ENCODE data around the gene CNTNAP2. TPM values are rescaled to one million over a fixed set of nuclear protein-coding genes. Genes with fewer than 3 reads are reported as not detected.

CNTNAP2 gene
- total RNA-seq, 2 experiments from 2014 or later, result 0.28 TPM; not detected in 1

- CTCF ChIA-PET (ENCODE audit: unreplicated experiment), result no interaction called here
- Histone ChIP-seq H2AFZ (ENCODE audit: low read length) (no peak overlapping the region), H3K4me2 (ENCODE audit: low read length) (no peak overlapping the region)
These were observed 1687.4 kb downstream of the CNTNAP2 start for GRCh38 chr7:147804032-147804431.

GRCh38 chr7:147805996-147806576 lies 1689.5 kb downstream of the CNTNAP2 start:
- ChIA-PET CTCF (ENCODE audit: unreplicated experiment) (no interaction called here), POLR2A (no interaction called here)
- H3K79me2 ChIP-seq (ENCODE audit: insufficient read depth, low read depth, low read length), result no peaks in the 10 kb centered on the region
- no peaks in the 10 kb centered on the region for H3K9me3 ChIP-seq (ENCODE audit: low read length)
- DNase-seq (ENCODE audit: low spot score), result no peak
- BruUV-seq (replicated peaks), result no TSS peak
- no peaks in the 10 kb centered on the region for H3K4me1 ChIP-seq (ENCODE audit: insufficient read depth, low read length, poor library complexity, severe bottlenecking)
- H3K4me3 ChIP-seq (ENCODE audit: low read depth, low read length, poor library complexity, severe bottlenecking), result no peak overlapping the region
- no peak overlapping the region for H3K27ac ChIP-seq (ENCODE audit: low read depth, low read length, poor library complexity, severe bottlenecking)
- H4K20me1 ChIP-seq (ENCODE audit: insufficient read depth, low read length), result no peaks in the 10 kb centered on the region
- H3K4me2 ChIP-seq (ENCODE audit: low read length), result no peak overlapping the region
- intact Hi-C loops (cut with micrococcal nuclease; ENCODE audit: unreplicated experiment), result no loop called here
- H3K9me2 ChIP-seq (ENCODE audit: insufficient read depth, low read length), result no peaks in the 10 kb centered on the region
- no peaks in the 10 kb centered on the region for H3K36me3 ChIP-seq (ENCODE audit: insufficient read depth, low read length)
- TF ChIP-seq CTCF (conservative IDR thresholded peaks at IDR 0.05; ENCODE audit: low read length), result no peak
- no peak for TF ChIP-seq EZH2phosphoT487 (IDR thresholded peaks at IDR 0.05; ENCODE audit: borderline replicate concordance, low read depth, low read length)
- H2AFZ ChIP-seq (ENCODE audit: low read length), result no peak overlapping the region

More at GRCh38 chr7:147804032-147804431, 1687.4 kb downstream of the CNTNAP2 start:
- DNase-seq (ENCODE audit: low spot score), result no peak
- Histone ChIP-seq H3K36me3 (ENCODE audit: insufficient read depth, low read length) (no peaks in the 10 kb centered on the region), H3K79me2 (ENCODE audit: insufficient read depth, low read depth, low read length) (no peaks in the 10 kb centered on the region), H3K4me1 (ENCODE audit: insufficient read depth, low read length, poor library complexity, severe bottlenecking) (no peaks in the 10 kb centered on the region), H3K27ac (ENCODE audit: low read depth, low read length, poor library complexity, severe bottlenecking) (no peak overlapping the region), H4K20me1 (ENCODE audit: insufficient read depth, low read length) (no peaks in the 10 kb centered on the region), H3K9me2 (ENCODE audit: insufficient read depth, low read length) (no peaks in the 10 kb centered on the region), H3K9me3 (ENCODE audit: low read length) (no peaks in the 10 kb centered on the region), H3K4me3 (ENCODE audit: low read depth, low read length, poor library complexity, severe bottlenecking) (no peak overlapping the region)
- BruUV-seq (replicated peaks), result no TSS peak
- no peak for TF ChIP-seq EZH2phosphoT487 (IDR thresholded peaks at IDR 0.05; ENCODE audit: borderline replicate concordance, low read depth, low read length)
- no peak for TF ChIP-seq CTCF (conservative IDR thresholded peaks at IDR 0.05; ENCODE audit: low read length)
- intact Hi-C loops (cut with micrococcal nuclease; ENCODE audit: unreplicated experiment), result no loop called here
- POLR2A ChIA-PET, result interaction anchor here (1.1 kb wide), 1 partner anchor 23 kb away, joined by 3 read pairs; no protein-coding TSS in a partner anchor

GRCh38 chr7:147809786-147810185 lies 1693.2 kb downstream of the CNTNAP2 start:
- intact Hi-C loops (cut with micrococcal nuclease; ENCODE audit: unreplicated experiment), result no loop called here
- H4K20me1 ChIP-seq (ENCODE audit: insufficient read depth, low read length), result no peaks in the 10 kb centered on the region
- no peak overlapping the region for H3K4me2 ChIP-seq (ENCODE audit: low read length)
- no peak overlapping the region for H2AFZ ChIP-seq (ENCODE audit: low read length)
- no peak for TF ChIP-seq CTCF (conservative IDR thresholded peaks at IDR 0.05; ENCODE audit: low read length)
- TF ChIP-seq EZH2phosphoT487 (IDR thresholded peaks at IDR 0.05; ENCODE audit: borderline replicate concordance, low read depth, low read length), result no peak
- no peaks in the 10 kb centered on the region for H3K9me3 ChIP-seq (ENCODE audit: low read length)
- H3K27ac ChIP-seq (ENCODE audit: low read depth, low read length, poor library complexity, severe bottlenecking), result no peak overlapping the region
- H3K4me1 ChIP-seq (ENCODE audit: insufficient read depth, low read length, poor library complexity, severe bottlenecking), result no peaks in the 10 kb centered on the region
- no peaks in the 10 kb centered on the region for H3K36me3 ChIP-seq (ENCODE audit: insufficient read depth, low read length)
- CTCF ChIA-PET (ENCODE audit: unreplicated experiment), result no interaction called here
- no peaks in the 10 kb centered on the region for H3K79me2 ChIP-seq (ENCODE audit: insufficient read depth, low read depth, low read length)
- BruUV-seq (replicated peaks), result no TSS peak
- no peak overlapping the region for H3K4me3 ChIP-seq (ENCODE audit: low read depth, low read length, poor library complexity, severe bottlenecking)
- DNase-seq (ENCODE audit: low spot score), result no peak
- POLR2A ChIA-PET, result interaction anchor here (0.5 to 0.6 kb wide), 2 partner anchors 14 to 888 kb away, joined by 3 read pairs; no protein-coding TSS in a partner anchor
- H3K9me2 ChIP-seq (ENCODE audit: insufficient read depth, low read length), result no peaks in the 10 kb centered on the region
